ENCODE data around the gene TRDN. TPM values are rescaled to one million over a fixed set of nuclear protein-coding genes. Genes with fewer than 3 reads are reported as not detected.
"Not testable (repeated sequence)": the region's sequence is repeated elsewhere in the genome, so short reads cannot be mapped to it uniquely, and the experiment has no call there.

TRDN gene
- total and polyA plus RNA-seq, 3 experiments from 2014 or later = not detected

GRCh38 chr6:123589973-123590372 is 46.8 kb downstream of the TRDN start:
- Histone ChIP-seq H3K9me3 (ENCODE audit: low read length) (no peaks in the 10 kb centered on the region), H3K27me3 (ENCODE audit: insufficient read depth, low read length, poor library complexity, severe bottlenecking) (no peaks in the 10 kb centered on the region), H3K27ac (ENCODE audit: low read depth, low read length) (no peak overlapping the region), H3K4me3 (ENCODE audit: low read length) (no peak overlapping the region), H3K36me3 (ENCODE audit: insufficient read depth, low read length) (no peaks in the 10 kb centered on the region), H3K4me1 (ENCODE audit: insufficient read depth, low read length) (no peaks in the 10 kb centered on the region)
- Mint-ChIP-seq H3K27me3 (no peaks in the 10 kb centered on the region), H3K9me3 (peaks cover 0 to 17% (median 3%) of the 10 kb centered on the region in 5 donors), H3K4me3 (no peak overlapping the region), H3K4me1 (no peaks in the 10 kb centered on the region), H3K36me3 (no peaks in the 10 kb centered on the region), H3K27ac (no peak overlapping the region)
- CTCF ChIA-PET = no interaction called here
- POLR2A ChIA-PET = no interaction called here
- no peak for DNase-seq

GRCh38 chr6:123589317-123589716 is 47.4 kb downstream of the TRDN start:
- H3K27ac Mint-ChIP-seq = no peak overlapping the region
- Histone ChIP-seq H3K36me3 (ENCODE audit: insufficient read depth, low read length) (no peaks in the 10 kb centered on the region), H3K9me3 (ENCODE audit: low read length) (no peaks in the 10 kb centered on the region), H3K27me3 (ENCODE audit: insufficient read depth, low read length, poor library complexity, severe bottlenecking) (no peaks in the 10 kb centered on the region), H3K4me1 (ENCODE audit: insufficient read depth, low read length) (no peaks in the 10 kb centered on the region), H3K4me3 (ENCODE audit: low read length) (no peak overlapping the region), H3K27ac (ENCODE audit: low read depth, low read length) (no peak overlapping the region)
- H3K9me3 Mint-ChIP-seq = peaks cover 0 to 17% (median 3%) of the 10 kb centered on the region in 5 donors
- H3K36me3 Mint-ChIP-seq = no peaks in the 10 kb centered on the region
- no peaks in the 10 kb centered on the region for H3K27me3 Mint-ChIP-seq
- POLR2A ChIA-PET = no interaction called here
- no peak overlapping the region for H3K4me3 Mint-ChIP-seq
- CTCF ChIA-PET = no interaction called here
- H3K4me1 Mint-ChIP-seq = no peaks in the 10 kb centered on the region
- no peak for DNase-seq

- H3K4me1 Mint-ChIP-seq = no peaks in the 10 kb centered on the region
- Histone ChIP-seq H3K27ac (ENCODE audit: low read depth, low read length) (no peak overlapping the region), H3K4me3 (ENCODE audit: low read length) (no peak overlapping the region), H3K9me3 (ENCODE audit: low read length) (no peaks in the 10 kb centered on the region), H3K4me1 (ENCODE audit: insufficient read depth, low read length) (no peaks in the 10 kb centered on the region), H3K27me3 (ENCODE audit: insufficient read depth, low read length, poor library complexity, severe bottlenecking) (no peaks in the 10 kb centered on the region), H3K36me3 (ENCODE audit: insufficient read depth, low read length) (no peaks in the 10 kb centered on the region)
- POLR2A ChIA-PET = no interaction called here
- CTCF ChIA-PET = no interaction called here
- H3K36me3 Mint-ChIP-seq = no peaks in the 10 kb centered on the region
- H3K27ac Mint-ChIP-seq = no peak overlapping the region
- no peaks in the 10 kb centered on the region for H3K27me3 Mint-ChIP-seq
- H3K9me3 Mint-ChIP-seq = peaks cover 2 to 17% (median 6%) of the 10 kb centered on the region in 5 donors
- no peak for DNase-seq
- no peak overlapping the region for H3K4me3 Mint-ChIP-seq
These were observed 48.2 kb downstream of the TRDN start for GRCh38 chr6:123588546-123588895.

GRCh38 chr6:123587838-123588545 is 48.8 kb downstream of the TRDN start:
- no peak overlapping the region for H3K27ac ChIP-seq (ENCODE audit: low read depth, low read length)
- H3K4me1 ChIP-seq (ENCODE audit: insufficient read depth, low read length) = no peaks in the 10 kb centered on the region
- Mint-ChIP-seq H3K4me1 (no peaks in the 10 kb centered on the region), H3K4me3 (no peak overlapping the region), H3K27me3 (no peaks in the 10 kb centered on the region), H3K36me3 (no peaks in the 10 kb centered on the region), H3K9me3 (peaks cover 2 to 17% (median 6%) of the 10 kb centered on the region in 5 donors), H3K27ac (no peak overlapping the region)
- no peak for DNase-seq
- H3K4me3 ChIP-seq (ENCODE audit: low read length) = no peak overlapping the region
- ChIA-PET CTCF (no interaction called here), POLR2A (no interaction called here)
- no peaks in the 10 kb centered on the region for H3K36me3 ChIP-seq (ENCODE audit: insufficient read depth, low read length)
- no peaks in the 10 kb centered on the region for H3K9me3 ChIP-seq (ENCODE audit: low read length)
- H3K27me3 ChIP-seq (ENCODE audit: insufficient read depth, low read length, poor library complexity, severe bottlenecking) = no peaks in the 10 kb centered on the region

GRCh38 chr6:123587407-123587806 is 49.3 kb downstream of the TRDN start:
- H3K4me1 Mint-ChIP-seq; H3K4me3 ChIP-seq (ENCODE audit: low read length); H3K9me3 ChIP-seq (ENCODE audit: low read length); H3K36me3 Mint-ChIP-seq; H3K4me1 ChIP-seq (ENCODE audit: insufficient read depth, low read length); H3K27me3 Mint-ChIP-seq; DNase-seq; CTCF ChIA-PET; H3K36me3 ChIP-seq (ENCODE audit: insufficient read depth, low read length); H3K27ac Mint-ChIP-seq; POLR2A ChIA-PET; H3K4me3 Mint-ChIP-seq; H3K27ac ChIP-seq (ENCODE audit: low read depth, low read length); H3K27me3 ChIP-seq (ENCODE audit: insufficient read depth, low read length, poor library complexity, severe bottlenecking): not testable (repeated sequence)
- H3K9me3 Mint-ChIP-seq = peaks cover 2 to 17% (median 7%) of the 10 kb centered on the region in 5 donors

GRCh38 chr6:123580331-123580730 is 56.4 kb downstream of the TRDN start:
- ChIA-PET POLR2A (no interaction called here), CTCF (no interaction called here)
- no peak overlapping the region for H3K4me3 ChIP-seq (ENCODE audit: low read length)
- H3K9me3 Mint-ChIP-seq = peaks cover 0 to 9% (median 4%) of the 10 kb centered on the region in 5 donors
- no peak overlapping the region for H3K4me3 Mint-ChIP-seq
- no peaks in the 10 kb centered on the region for H3K9me3 ChIP-seq (ENCODE audit: low read length)
- no peaks in the 10 kb centered on the region for H3K4me1 Mint-ChIP-seq
- no peaks in the 10 kb centered on the region for H3K4me1 ChIP-seq (ENCODE audit: insufficient read depth, low read length)
- no peak overlapping the region for H3K27ac Mint-ChIP-seq
- no peaks in the 10 kb centered on the region for H3K27me3 Mint-ChIP-seq
- no peak overlapping the region for H3K27ac ChIP-seq (ENCODE audit: low read depth, low read length)
- no peak for DNase-seq
- H3K36me3 ChIP-seq (ENCODE audit: insufficient read depth, low read length) = no peaks in the 10 kb centered on the region
- H3K36me3 Mint-ChIP-seq = no peaks in the 10 kb centered on the region
- no peaks in the 10 kb centered on the region for H3K27me3 ChIP-seq (ENCODE audit: insufficient read depth, low read length, poor library complexity, severe bottlenecking)

GRCh38 chr6:123575188-123575587 is 61.6 kb downstream of the TRDN start:
- CTCF ChIA-PET = no interaction called here
- DNase-seq = no peak
- H3K4me3 ChIP-seq (ENCODE audit: low read length) = no peak overlapping the region
- POLR2A ChIA-PET = no interaction called here
- H3K27me3 ChIP-seq (ENCODE audit: insufficient read depth, low read length, poor library complexity, severe bottlenecking) = no peaks in the 10 kb centered on the region
- no peaks in the 10 kb centered on the region for H3K27me3 Mint-ChIP-seq
- no peaks in the 10 kb centered on the region for H3K9me3 ChIP-seq (ENCODE audit: low read length)
- no peaks in the 10 kb centered on the region for H3K4me1 ChIP-seq (ENCODE audit: insufficient read depth, low read length)
- H3K4me1 Mint-ChIP-seq = no peaks in the 10 kb centered on the region
- H3K9me3 Mint-ChIP-seq = no peaks in the 10 kb centered on the region
- no peak overlapping the region for H3K27ac ChIP-seq (ENCODE audit: low read depth, low read length)
- H3K27ac Mint-ChIP-seq = no peak overlapping the region
- H3K36me3 ChIP-seq (ENCODE audit: insufficient read depth, low read length) = no peaks in the 10 kb centered on the region
- no peak overlapping the region for H3K4me3 Mint-ChIP-seq
- no peaks in the 10 kb centered on the region for H3K36me3 Mint-ChIP-seq

GRCh38 chr6:123570813-123571684 is 65.7 kb downstream of the TRDN start:
- Histone ChIP-seq H3K27ac (ENCODE audit: low read depth, low read length) (no peak overlapping the region), H3K4me3 (ENCODE audit: low read length) (no peak overlapping the region), H3K36me3 (ENCODE audit: insufficient read depth, low read length) (no peaks in the 10 kb centered on the region), H3K27me3 (ENCODE audit: insufficient read depth, low read length, poor library complexity, severe bottlenecking) (no peaks in the 10 kb centered on the region), H3K9me3 (ENCODE audit: low read length) (no peaks in the 10 kb centered on the region), H3K4me1 (ENCODE audit: insufficient read depth, low read length) (no peaks in the 10 kb centered on the region)
- DNase-seq = no peak
- H3K4me1 Mint-ChIP-seq = no peaks in the 10 kb centered on the region
- POLR2A ChIA-PET = no interaction called here
- CTCF ChIA-PET = no interaction called here
- H3K36me3 Mint-ChIP-seq = no peaks in the 10 kb centered on the region
- H3K27me3 Mint-ChIP-seq = peaks cover 0 to 2% of the 10 kb centered on the region in 2 donors
- H3K4me3 Mint-ChIP-seq = no peak overlapping the region
- H3K9me3 Mint-ChIP-seq = peaks cover 0 to 2% (median 0%) of the 10 kb centered on the region in 5 donors
- no peak overlapping the region for H3K27ac Mint-ChIP-seq

Data from CD8-positive, alpha-beta memory T cell (primary cell).